Raji (cell line): ENCODE data around the gene DGKB.

Experiments
- POLR2A ChIP-seq: IDR thresholded peaks from 2 replicates; pipeline ENCODE4 v1.6.1; 2011; ENCODE audit warnings: low read depth, low read length, control low read depth; ENCODE audit not compliant: insufficient read depth

The DGKB gene

GRCh38 chr7:14294637-14295036, 607.9 kb downstream of the DGKB start:
- no peak for TF ChIP-seq POLR2A

GRCh38 chr7:14293434-14293833, 609.1 kb downstream of the DGKB start:
- no peak for TF ChIP-seq POLR2A

GRCh38 chr7:14292737-14293136, 609.8 kb downstream of the DGKB start:
- TF ChIP-seq POLR2A = no peak

GRCh38 chr7:14289957-14290356, 612.6 kb downstream of the DGKB start:
- TF ChIP-seq POLR2A = no peak

- TF ChIP-seq POLR2A = no peak
Observed at GRCh38 chr7:14288701-14289100, 613.9 kb downstream of the DGKB start.

- TF ChIP-seq POLR2A = no peak
Observed at GRCh38 chr7:14287398-14287797, 615.2 kb downstream of the DGKB start.

GRCh38 chr7:14286036-14286435, 616.5 kb downstream of the DGKB start:
- TF ChIP-seq POLR2A = no peak

- no peak for TF ChIP-seq POLR2A
Observed at GRCh38 chr7:14275356-14275755, 627.2 kb downstream of the DGKB start.

GRCh38 chr7:14271441-14271840, 631.1 kb downstream of the DGKB start:
- TF ChIP-seq POLR2A = no peak

GRCh38 chr7:14270099-14270498, 632.5 kb downstream of the DGKB start:
- no peak for TF ChIP-seq POLR2A

GRCh38 chr7:14260011-14260410, 642.5 kb downstream of the DGKB start:
- no peak for TF ChIP-seq POLR2A

- no peak for TF ChIP-seq POLR2A
Observed at GRCh38 chr7:14258861-14259260, 643.7 kb downstream of the DGKB start.

- no peak for TF ChIP-seq POLR2A
Observed at GRCh38 chr7:14258441-14258840, 644.1 kb downstream of the DGKB start.

- TF ChIP-seq POLR2A = no peak
Observed at GRCh38 chr7:14252458-14252857, 650.1 kb downstream of the DGKB start.

- TF ChIP-seq POLR2A = no peak
Observed at GRCh38 chr7:14242175-14242574, 660.4 kb downstream of the DGKB start.

GRCh38 chr7:14236834-14237233, 665.7 kb downstream of the DGKB start:
- TF ChIP-seq POLR2A = no peak

GRCh38 chr7:14235056-14235455, 667.5 kb downstream of the DGKB start:
- TF ChIP-seq POLR2A = no peak
